Psoas muscle (tissue), 8 donors: ENCODE results near the gene PCSK5. TPM values are rescaled to one million over a fixed set of nuclear protein-coding genes. Genes with fewer than 3 reads are reported as not detected.

Experiments
- ATAC-seq, 4 donors: fragments of 200-7000 bp; cut with Tn5 transposase; one replicate each; pipeline ENCODE4 v1.9.1; 2020; ENCODE audit warnings: moderate library complexity in 3 of 4, mild to moderate bottlenecking in 2 of 4
- DNase-seq, 2 donors: peaks; one replicate each; pipeline ENCODE4 v3.0.0-alpha.2; 2020
- H3K27ac ChIP-seq: fragments of 200-600 bp; one replicate; pipeline ENCODE4 v1.8.0; 2022
- H3K27me3 ChIP-seq, 3 donors: fragments of 200-600 bp in 1 of 3; one replicate each; pipeline versions ENCODE4 v1.6.1 to v1.8.0; 2013 to 2022; ENCODE audit warnings: low read length in 2 of 3, mild to moderate bottlenecking in 2 of 3, moderate library complexity in 1 of 3; ENCODE audit not compliant: insufficient read depth in 3 of 3
- H3K36me3 ChIP-seq, 2 donors: fragments of 200-600 bp in 1 of 2; one replicate each; pipeline versions ENCODE4 v1.6.1 to v1.8.0; 2013 to 2022; ENCODE audit warnings: low read depth in 1 of 2, mild to moderate bottlenecking in 1 of 2, moderate library complexity in 1 of 2; ENCODE audit not compliant: insufficient read depth in 1 of 2
- H3K4me1 ChIP-seq: fragments of 200-600 bp; one replicate; pipeline ENCODE4 v1.8.0; 2022
- H3K4me3 ChIP-seq: fragments of 200-600 bp; one replicate; pipeline ENCODE4 v1.8.0; 2022; ENCODE audit warnings: mild to moderate bottlenecking
- H3K9me3 ChIP-seq: fragments of 200-600 bp; one replicate; pipeline ENCODE4 v1.8.0; 2022
- CTCF ChIP-seq: fragments of 200-600 bp; IDR thresholded peaks from one replicate; pipeline ENCODE4 v1.8.0; 2022; ENCODE audit warnings: antibody characterized with exemption
- WGBS, 3 donors: extraction: QIAGEN DNeasy Blood & Tissue Kit; methylation state at CpG; one replicate each; pipeline versions ENCODE4 v1.1.6 to v1.1.7; 2013; 5-methylcytosine and 5-hydroxymethylcytosine counted together
- intact Hi-C, 2 donors: fragments of 100-400 bp; cut with DNase I; formaldehyde crosslinking; loops; one replicate each; pipeline versions ENCODE4 v1.11.0 to v1.14.2; 2022
- polyA plus RNA-seq, 3 donors: library from polyadenylated mRNA; stranded (reverse); fragments of 200-250 nt; gene quantifications; one replicate each; pipeline ENCODE4 v1.2.3, GENCODE V29; 2013
- total RNA-seq, 4 donors: library from RNA; stranded (reverse); fragmentation: NEBNext Ultra II Directional in 2 of 4; extraction: Animal tissue kit (Norgen Biotek cat#: 25700) in 2 of 4; gene quantifications; one replicate each; pipeline versions ENCODE4 v1.2.1 to v1.2.4, GENCODE V29; 2021 to 2023
- donor health status: healthy with polysubstance abuse.
- donor health status: DM: no; HTN: no; CAD: no; lungs with moderate emphysema.
- donor health status: Bipolar disorder and iron deficiency.
- donor health status: healthy.
- donor health status: DM: yes; HTN: yes; CAD: no.
- donor health status: DM: no; HTN: no; CAD: no.
- donor health status: DM: no; HTN: no; CAD: no.
- donor health status: DM: yes; HTN: yes; CAD: no.

Gene PCSK5
- total and polyA plus RNA-seq, 7 donors, result 0.75 to 4.4 (median 2.3) TPM

- H3K36me3 ChIP-seq, result no peaks in the 10 kb centered on the region
- DNase-seq (no peak), ATAC-seq (no peak)
- H3K27me3 ChIP-seq, result no peaks in the 10 kb centered on the region
- no peak for TF ChIP-seq CTCF
- intact Hi-C loops, result loop anchor here in 1 of 2 donors (10.0 kb wide), 1 partner anchor 586 kb away; no protein-coding TSS in a partner anchor
- H3K9me3 ChIP-seq, result no peaks in the 10 kb centered on the region
- no peaks in the 10 kb centered on the region for H3K4me1 ChIP-seq
- no peak overlapping the region for H3K27ac ChIP-seq
- 87 to 91% (median 91%) methylated on average over 9 of the region's 9 CpGs for WGBS, 3 donors
- H3K4me3 ChIP-seq, result no peak overlapping the region
Observed at GRCh38 chr9:75850459-75851200, 39.8 kb upstream of the PCSK5 start.

GRCh38 chr9:75851917-75852316, 38.6 kb upstream of the PCSK5 start:
- 77 to 88% (median 83%) methylated on average over 6 of the region's 6 CpGs for WGBS, 3 donors
- TF ChIP-seq CTCF, result no peak
- H3K4me3 ChIP-seq, result no peak overlapping the region
- ATAC-seq, result no peak
- DNase-seq, result no peak
- intact Hi-C loops, result loop anchor here in 1 of 2 donors (10.0 kb wide), 1 partner anchor 587 kb away; no protein-coding TSS in a partner anchor
- no peaks in the 10 kb centered on the region for H3K36me3 ChIP-seq
- no peaks in the 10 kb centered on the region for H3K9me3 ChIP-seq
- no peaks in the 10 kb centered on the region for H3K27me3 ChIP-seq
- no peaks in the 10 kb centered on the region for H3K4me1 ChIP-seq
- H3K27ac ChIP-seq, result no peak overlapping the region

DNA sequence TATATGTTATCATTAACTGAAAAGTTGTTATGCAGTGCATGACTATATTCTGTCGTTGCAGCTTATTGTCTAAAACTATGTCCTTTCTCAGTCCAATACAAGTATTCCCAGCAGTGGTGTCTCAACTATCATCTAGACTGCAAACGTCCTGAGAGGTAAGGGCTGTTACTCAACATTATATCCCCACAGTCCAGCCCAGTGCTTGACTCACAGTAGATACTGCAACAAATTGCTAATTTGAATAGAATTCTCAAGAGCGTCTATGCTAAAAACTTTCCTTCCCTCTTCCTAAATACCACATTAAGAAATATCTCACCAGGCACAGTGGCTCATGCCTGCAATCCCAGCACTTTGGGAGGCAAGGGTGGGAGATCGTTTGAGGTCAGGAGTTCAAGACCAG, 37.7 kb upstream of the PCSK5 start:
- intact Hi-C loops, result loop anchor here in 1 of 2 donors (10.0 kb wide), 1 partner anchor 588 kb away; no protein-coding TSS in a partner anchor
- no peaks in the 10 kb centered on the region for H3K4me1 ChIP-seq
- H3K4me3 ChIP-seq, result no peak overlapping the region
- H3K36me3 ChIP-seq, result no peaks in the 10 kb centered on the region
- no peak overlapping the region for H3K27ac ChIP-seq
- H3K27me3 ChIP-seq, result no peaks in the 10 kb centered on the region
- H3K9me3 ChIP-seq, result no peaks in the 10 kb centered on the region
- DNase-seq, result no peak
- 75 to 79% (median 78%) methylated on average over 4 of the region's 4 CpGs for WGBS, 3 donors
- TF ChIP-seq CTCF, result no peak
- ATAC-seq, result no peak

DNA sequence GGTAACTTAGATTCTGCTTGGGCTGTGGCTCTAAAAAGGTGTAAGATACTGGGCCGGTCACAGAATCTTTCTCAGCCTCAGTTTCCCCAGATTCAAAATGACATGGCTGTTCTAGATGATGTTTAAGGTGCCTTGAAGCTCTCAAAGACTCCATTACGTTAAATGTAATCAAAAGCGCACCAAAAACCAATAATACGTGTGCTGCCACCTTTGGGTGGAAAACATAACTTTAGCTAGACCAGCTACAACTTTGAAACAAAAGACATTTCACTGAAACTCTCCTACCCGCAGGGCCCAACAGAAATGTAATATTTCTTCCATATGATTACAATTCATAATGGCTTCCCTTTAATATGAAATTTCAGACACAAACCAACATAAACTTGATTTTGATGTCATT, 35.0 kb upstream of the PCSK5 start:
- Histone ChIP-seq H3K27me3 (no peaks in the 10 kb centered on the region), H3K27ac (no peak overlapping the region), H3K9me3 (no peaks in the 10 kb centered on the region), H3K4me1 (no peaks in the 10 kb centered on the region), H3K36me3 (no peaks in the 10 kb centered on the region), H3K4me3 (no peak overlapping the region)
- 47 to 55% (median 48%) methylated on average over 5 of the region's 5 CpGs for whole genome bisulfite sequencing, 3 donors
- intact Hi-C loops, result loop anchor here in 1 of 2 donors (10.0 kb wide), 1 partner anchor 591 kb away; no protein-coding TSS in a partner anchor
- DNase-seq (no peak), ATAC-seq (no peak)
- TF ChIP-seq CTCF, result peak; percentile 31
